Hematopoietic multipotent progenitor cell (in vitro differentiated cells): Measurements from ENCODE around the gene BLOC1S5. TPM values are rescaled to one million over a fixed set of nuclear protein-coding genes. Genes with fewer than 3 reads are reported as not detected.

Experiments used
- DNase-seq, 3 donors: peaks; one replicate each; pipeline ENCODE4 v3.0.0-alpha.2; 2011 to 2015; ENCODE audit warnings: low read depth in 2 of 3, low spot score in 2 of 3
- total RNA-seq: library from RNA; depleted of rRNA; stranded (reverse); fragments of >200 nt; gene quantifications from one replicate; pipeline ENCODE4 v1.2.3, GENCODE V29; 2012

BLOC1S5 gene
- total RNA-seq, 1 donor = 8.3 TPM

DNA sequence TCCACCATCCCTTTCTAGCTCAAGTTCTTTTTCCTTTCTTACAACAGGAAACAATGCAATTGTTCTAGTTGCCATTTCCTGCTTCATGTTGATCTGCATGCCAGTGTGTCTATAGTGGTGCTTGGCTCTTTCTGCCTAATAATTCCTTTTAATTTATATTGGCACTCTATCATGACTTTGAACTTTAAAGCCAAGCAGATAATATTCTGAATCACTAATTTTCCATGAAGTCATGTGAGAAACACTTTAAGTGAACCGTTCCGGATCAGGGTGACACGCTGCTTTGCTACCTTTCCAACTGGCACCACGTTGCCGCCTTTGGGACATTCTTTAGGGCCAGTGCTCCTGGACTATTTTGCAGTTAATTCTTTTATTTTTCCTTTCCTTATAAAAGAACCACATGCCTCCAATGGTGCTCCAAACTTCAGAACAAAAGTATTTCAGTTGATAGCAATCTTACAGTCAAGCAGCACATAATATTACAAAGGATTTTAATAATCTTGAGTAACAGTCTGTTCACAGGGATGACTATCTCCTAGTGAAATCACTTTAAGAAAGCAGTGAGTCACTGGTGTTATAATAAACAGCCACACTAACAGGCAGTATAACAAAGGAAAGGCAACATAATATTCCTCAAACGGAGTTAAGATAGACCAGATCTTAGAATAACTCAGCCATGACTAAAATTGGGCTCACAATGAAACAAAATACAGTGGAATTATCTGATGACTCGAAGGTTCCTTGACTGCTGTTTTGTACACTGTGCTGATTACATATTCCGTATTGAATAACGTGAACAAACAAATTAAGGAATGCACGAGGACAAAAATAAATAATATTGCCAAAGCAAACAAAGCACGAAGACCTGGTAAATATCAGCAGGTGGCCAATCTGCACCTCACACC is 19.0 kb upstream of the BLOC1S5 start:
- no peak for DNase-seq

- DNase-seq = no peak
Observed at GRCh38 chr6:8082572-8082953, 18.4 kb upstream of the BLOC1S5 start.

GRCh38 chr6:8080362-8081151 is 16.4 kb upstream of the BLOC1S5 start:
- no peak for DNase-seq

DNA sequence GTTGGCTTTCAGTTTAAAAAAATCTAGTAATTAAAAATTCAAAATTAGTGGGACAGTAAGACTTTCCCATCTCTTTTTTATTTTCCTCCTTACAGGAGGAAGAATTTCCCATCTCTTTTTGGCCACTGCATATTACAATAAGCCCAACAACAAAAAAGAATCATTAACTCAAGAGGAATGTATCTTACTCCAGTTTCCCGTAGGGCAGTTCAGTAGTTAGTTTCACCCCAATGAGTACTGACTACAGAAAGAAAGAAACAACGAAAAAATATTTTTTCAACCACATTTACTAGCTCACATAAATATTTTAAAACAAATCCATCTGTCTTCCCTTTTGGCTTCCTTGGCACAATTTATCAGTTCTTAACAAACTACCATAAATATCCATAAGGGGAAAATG is 14.9 kb upstream of the BLOC1S5 start:
- DNase-seq = no peak

DNA sequence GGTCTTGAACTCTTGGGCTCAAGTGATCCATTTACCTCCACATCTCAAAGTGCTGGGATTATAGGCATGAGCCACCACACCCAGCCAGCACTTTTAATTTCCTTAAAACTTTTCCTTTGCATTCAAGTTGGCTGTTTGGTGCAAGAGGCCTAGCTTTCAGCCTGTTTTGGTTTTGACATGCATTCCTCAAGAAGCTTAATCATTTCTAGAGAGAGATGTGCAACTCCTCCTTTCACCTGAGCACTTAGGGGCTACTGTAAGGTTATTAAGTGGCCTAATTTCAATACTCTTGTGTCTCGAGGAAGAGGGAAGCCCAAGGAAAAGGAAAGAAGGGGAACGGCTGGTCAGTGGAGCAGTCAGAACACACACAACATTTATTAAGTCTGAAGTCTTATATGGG is 13.8 kb upstream of the BLOC1S5 start:
- DNase-seq = no peak

DNA sequence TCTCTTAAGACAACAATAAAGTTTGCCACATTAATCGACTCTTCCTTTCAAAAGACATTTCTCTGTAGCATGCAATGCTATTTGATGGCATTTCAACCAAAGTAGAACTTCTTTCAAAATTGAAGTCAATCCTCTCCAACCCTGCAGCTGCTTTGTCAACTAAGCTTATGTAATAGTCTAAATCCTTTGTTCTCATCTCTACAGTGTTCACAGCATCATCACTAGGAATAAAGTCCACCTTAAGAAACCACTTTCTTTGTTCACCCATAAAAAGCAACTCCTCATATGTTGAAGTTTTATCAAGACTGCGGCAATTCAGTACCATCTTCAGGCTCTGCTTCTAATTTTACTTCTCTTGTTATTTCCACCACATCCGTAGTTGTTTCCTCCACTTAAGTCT is 11.5 kb upstream of the BLOC1S5 start:
- DNase-seq = no peak

GRCh38 chr6:8075185-8075584 is 11.0 kb upstream of the BLOC1S5 start:
- peak in 1 of 3 donors; percentile 14 for DNase-seq

DNA sequence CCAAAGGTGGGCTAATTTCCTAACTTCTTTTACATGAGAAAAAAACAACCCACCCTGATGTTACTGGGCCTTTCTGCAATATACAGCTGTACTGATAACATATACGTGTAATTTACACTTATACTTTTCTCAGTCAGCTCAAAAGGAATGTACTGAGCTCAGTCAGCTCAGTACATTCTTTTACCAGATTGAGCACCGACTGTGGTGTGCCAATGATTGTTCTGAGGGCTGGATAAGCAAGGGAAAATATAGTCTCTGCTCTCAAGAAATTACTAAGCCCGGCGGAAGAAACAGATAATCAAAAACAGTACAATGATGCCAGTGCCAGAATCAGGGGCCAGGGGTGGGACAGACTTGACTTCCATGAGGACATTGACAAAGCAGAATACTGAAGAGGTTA is 10.0 kb upstream of the BLOC1S5 start:
- no peak for DNase-seq

DNA sequence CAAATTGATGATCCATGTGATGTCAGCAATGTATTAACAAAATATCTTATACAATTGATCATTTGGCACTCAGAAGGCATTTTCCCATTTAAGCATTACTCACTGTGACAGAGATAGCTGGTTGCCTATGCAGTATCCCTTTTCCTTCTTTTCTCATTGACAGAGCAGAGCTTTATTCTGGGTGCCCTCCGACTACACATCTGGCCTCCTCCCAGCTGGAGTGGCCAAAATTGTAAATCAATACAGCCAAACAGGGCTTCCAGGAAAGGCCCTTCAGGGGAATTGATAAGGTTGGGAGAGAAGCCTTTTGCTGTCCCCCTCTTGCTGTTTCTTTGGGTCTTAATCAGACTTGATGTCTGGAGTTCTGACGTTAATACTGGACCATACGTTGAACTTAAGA is 9.6 kb upstream of the BLOC1S5 start:
- DNase-seq = no peak

DNA sequence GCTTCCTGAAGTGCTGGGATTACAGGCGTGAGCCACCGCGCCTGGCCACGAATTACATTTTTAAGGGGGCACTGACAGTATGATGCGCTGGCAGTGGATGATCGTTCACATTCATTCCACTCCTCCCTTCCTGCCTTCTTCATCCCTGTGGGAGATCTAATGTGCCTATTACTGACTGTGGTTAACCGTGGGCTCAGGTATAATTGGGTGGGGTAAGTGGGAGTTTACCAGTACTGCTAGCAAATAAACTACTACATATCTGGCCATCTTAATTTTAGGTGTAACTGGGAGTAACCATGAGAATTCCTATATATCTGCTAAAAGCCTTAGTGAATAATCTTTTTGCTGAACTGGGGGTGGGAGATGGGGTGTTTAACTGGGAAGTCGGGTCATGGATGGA is 6.5 kb upstream of the BLOC1S5 start:
- no peak for DNase-seq

DNA sequence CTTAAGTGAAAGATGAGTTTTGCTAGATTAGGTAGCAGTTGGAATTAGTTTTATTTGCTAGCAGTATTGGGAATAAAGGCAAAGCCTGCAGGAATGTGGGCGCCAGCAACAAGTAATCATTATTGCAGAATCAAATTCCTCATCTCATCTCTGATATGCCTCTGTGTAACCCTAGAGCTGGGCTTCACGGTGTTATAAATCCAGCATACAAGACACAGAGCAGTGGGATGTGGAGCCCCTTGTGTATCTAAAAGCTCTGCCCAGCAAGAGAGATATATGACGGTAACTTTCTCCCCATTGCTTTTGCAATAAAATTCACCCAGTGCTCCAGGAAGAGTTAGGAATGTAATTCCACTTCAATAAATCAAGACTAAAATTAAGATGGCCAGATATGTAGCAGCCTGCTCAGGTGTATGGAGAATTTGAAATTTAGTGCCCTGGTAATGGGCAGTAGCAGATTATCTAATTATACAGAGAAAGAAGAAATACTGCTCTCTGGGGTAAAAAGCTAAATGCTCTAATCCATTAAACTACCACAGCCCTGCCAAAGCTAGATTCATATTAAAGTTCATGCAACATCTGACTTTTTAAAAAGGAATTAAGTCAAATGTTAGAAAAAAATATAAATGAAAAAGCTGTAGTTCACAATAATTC is 5.6 kb upstream of the BLOC1S5 start:
- no peak for DNase-seq

DNA sequence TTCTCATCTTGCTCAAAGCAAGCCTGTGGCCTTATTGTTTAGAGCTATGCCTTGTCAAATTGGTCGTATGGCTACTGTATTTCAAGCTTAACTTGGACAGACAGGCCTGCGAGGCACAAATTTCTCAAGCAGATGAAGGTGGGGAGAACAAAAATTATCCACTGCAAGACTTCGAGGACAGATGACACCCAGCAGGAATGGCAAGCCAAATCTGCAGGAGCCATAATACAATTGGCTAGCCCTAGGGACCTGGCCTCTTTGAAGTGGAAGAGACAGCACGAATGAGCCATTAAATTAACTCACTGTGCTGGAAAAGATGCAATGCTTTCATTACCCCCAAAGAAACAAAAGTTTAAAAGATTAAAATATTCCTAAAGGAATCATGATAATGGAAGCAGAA is 5.0 kb upstream of the BLOC1S5 start:
- DNase-seq = no peak

- peak in 1 of 3 donors; percentile 7 for DNase-seq
Observed at GRCh38 chr6:8066108-8066507, 1.9 kb upstream of the BLOC1S5 start.

DNA sequence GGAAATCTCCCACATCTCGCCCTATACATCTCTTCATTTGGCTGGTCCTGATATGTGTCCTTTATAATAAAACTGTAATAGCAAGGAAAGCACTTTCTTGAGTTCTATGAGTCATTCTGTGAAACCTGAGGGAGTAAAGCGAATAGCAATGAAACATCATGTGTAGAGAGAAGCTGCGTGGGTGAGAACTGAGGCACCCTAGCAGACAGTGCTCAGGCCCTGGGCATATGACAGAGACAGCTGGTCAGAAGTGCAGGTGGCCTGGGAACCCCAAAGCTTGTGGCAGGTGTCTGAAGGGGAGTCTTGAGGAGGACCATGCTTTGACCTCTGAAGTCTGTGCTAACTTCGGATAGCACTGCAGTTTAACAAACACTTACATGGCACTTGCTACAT is 1.3 kb upstream of the BLOC1S5 start:
- DNase-seq = no peak

GRCh38 chr6:8064638-8065518 is 689 bp upstream of the BLOC1S5 start:
- DNase-seq = no peak

GRCh38 chr6:8061736-8062135 is 2.5 kb downstream of the BLOC1S5 start:
- no peak for DNase-seq

DNA sequence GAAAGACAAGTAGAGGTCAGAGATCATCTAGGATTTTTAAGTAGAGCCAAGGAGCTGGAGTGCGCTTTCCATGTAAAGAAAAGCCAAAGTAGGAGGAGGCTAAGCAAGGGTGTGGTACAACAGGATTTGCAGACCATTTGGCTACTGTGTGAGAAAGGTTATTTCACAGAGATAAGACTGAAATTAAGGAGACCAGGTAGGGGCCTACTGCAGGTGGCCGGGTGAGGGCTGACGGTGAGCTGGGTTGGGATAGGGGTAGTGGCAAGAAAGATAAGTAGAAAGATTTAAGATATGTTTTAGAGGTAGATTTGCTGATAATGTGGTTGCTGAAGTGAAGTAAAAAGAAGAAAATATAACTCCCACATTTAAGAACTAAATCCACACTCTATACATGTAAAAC is 3.8 kb downstream of the BLOC1S5 start:
- DNase-seq = no peak

DNA sequence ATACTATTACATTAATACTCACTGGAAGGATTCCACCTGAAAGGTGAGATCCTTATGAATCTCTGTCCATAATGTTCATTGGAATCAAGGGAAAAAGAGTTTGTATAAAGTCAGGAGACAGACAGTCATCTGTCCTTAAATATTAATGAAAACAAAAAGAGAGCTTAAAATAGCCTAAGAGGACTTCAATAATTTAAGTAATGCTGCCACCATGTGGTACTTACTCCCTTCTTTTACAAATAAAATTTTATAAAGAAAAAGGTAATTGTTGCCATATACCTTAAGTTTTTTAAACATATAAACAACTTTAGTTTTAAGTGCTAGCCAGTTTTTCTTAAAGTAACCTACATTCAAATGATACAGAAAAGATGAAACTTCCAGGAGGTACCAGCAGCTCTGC is 5.1 kb downstream of the BLOC1S5 start:
- peak in 1 of 3 donors; percentile 48 for DNase-seq

DNA sequence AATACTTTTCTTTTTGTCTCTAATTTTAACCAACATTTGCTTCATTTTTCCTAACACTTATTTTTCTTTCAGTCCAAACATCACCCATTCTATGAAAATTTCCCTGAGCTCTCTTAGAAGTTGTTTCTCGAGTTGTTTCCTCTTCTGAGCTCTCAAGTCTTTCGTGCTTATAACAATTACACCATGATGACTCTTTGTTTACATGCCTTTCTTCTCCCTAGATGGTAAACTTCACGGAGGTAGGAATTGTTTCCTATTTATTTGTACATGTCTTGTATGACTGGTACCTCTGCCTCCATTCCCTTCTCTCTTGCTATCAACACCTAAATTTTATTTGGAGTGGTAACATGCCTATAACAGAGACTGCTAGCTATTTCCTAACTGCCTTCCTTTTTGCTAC is 6.4 kb downstream of the BLOC1S5 start:
- DNase-seq = no peak

DNA sequence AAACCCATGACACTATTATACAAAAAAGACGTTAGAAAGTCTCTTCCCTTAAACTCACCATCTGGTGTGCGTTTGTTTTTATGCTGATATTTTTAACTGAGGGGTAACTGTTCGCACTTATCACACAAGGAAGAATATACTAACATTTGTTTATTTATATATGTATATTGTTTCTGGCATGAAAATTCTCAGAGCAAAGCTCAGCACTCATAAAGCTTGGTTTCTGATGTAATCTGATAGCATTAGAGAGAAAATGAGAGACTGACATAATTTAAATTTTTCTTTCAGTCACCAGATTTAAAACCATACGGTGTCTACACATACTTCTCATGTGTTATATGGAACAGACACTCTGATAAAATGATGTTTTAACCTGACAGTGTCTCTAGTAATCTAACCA is 6.9 kb downstream of the BLOC1S5 start:
- no peak for DNase-seq

DNA sequence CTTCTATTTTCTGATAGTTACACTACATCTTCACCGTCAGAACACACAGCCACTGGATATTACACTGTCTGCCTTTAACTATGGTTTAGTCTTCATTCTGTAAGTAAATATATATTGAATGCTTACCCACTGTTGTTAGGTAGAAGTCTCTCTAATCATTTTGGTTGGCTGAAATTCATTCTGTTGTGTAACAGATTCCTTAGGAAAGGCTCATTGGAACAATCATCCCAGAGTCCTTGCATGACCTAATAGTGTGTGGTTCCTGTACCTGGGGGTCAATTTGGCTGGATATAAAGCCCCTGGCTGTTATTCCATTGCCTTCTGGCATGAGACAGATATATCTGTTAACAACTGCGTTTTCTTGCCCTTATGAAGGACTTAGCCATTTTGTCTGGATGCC is 9.9 kb downstream of the BLOC1S5 start:
- no peak for DNase-seq
